Activated CD8-positive, alpha-beta memory T cell treated with anti-CD3 and anti-CD28 coated beads, Interleukin-2, amount 50 U/mL, for 24 hours (primary cell): Measurements from ENCODE around the gene ENO4.

Experiments
- DNase-seq: peaks from one replicate; pipeline ENCODE4 v3.0.0-alpha.2; 2020; ENCODE audit errors: extremely low read depth

Gene ENO4

GRCh38 chr10:116868198-116868676 lies 18.9 kb downstream of the ENO4 start:
- DNase-seq = no peak

GRCh38 chr10:116868722-116869121 lies 19.4 kb downstream of the ENO4 start:
- DNase-seq = no peak

- no peak for DNase-seq
Measured at GRCh38 chr10:116870949-116871348, 21.6 kb downstream of the ENO4 start.

- DNase-seq = no peak
Measured at GRCh38 chr10:116873134-116873533, 23.8 kb downstream of the ENO4 start.

GRCh38 chr10:116875897-116876296 lies 26.6 kb downstream of the ENO4 start:
- no peak for DNase-seq

- no peak for DNase-seq
Measured at GRCh38 chr10:116877391-116877790, 28.1 kb downstream of the ENO4 start.

- no peak for DNase-seq
Measured at GRCh38 chr10:116878123-116878522, 28.8 kb downstream of the ENO4 start.

- no peak for DNase-seq
Measured at GRCh38 chr10:116879817-116880216, 30.5 kb downstream of the ENO4 start.

GRCh38 chr10:116880716-116881482 lies 31.6 kb downstream of the ENO4 start:
- no peak for DNase-seq

GRCh38 chr10:116882639-116883038 lies 33.3 kb downstream of the ENO4 start:
- DNase-seq = no peak

- no peak for DNase-seq
Measured at GRCh38 chr10:116886772-116887171, 37.5 kb downstream of the ENO4 start.

- DNase-seq = no peak
Measured at GRCh38 chr10:116888380-116889055, 39.2 kb downstream of the ENO4 start.

GRCh38 chr10:116889066-116889465 lies 39.8 kb downstream of the ENO4 start:
- DNase-seq = no peak

GRCh38 chr10:116891208-116891607 lies 41.9 kb downstream of the ENO4 start:
- no peak for DNase-seq

GRCh38 chr10:116892907-116893685 lies 43.8 kb downstream of the ENO4 start:
- no peak for DNase-seq

GRCh38 chr10:116893686-116894037 lies 44.4 kb downstream of the ENO4 start:
- no peak for DNase-seq

- no peak for DNase-seq
Measured at GRCh38 chr10:116899626-116900025, 50.3 kb downstream of the ENO4 start.

- DNase-seq = no peak
Measured at GRCh38 chr10:116905845-116906210, 56.5 kb downstream of the ENO4 start.

GRCh38 chr10:116907245-116907987 lies 58.1 kb downstream of the ENO4 start:
- DNase-seq = no peak

- no peak for DNase-seq
Measured at GRCh38 chr10:116909307-116909706, 60.0 kb downstream of the ENO4 start.

- DNase-seq = no peak
Measured at GRCh38 chr10:116910910-116911309, 61.6 kb downstream of the ENO4 start.

- DNase-seq = no peak
Measured at GRCh38 chr10:116912162-116912561, 62.9 kb downstream of the ENO4 start.
